ENCODE results near the gene TGM2.
A peak's percentile ranks its signal among the peaks of the same experiment; 100 is the strongest.

TGM2 gene

DNA sequence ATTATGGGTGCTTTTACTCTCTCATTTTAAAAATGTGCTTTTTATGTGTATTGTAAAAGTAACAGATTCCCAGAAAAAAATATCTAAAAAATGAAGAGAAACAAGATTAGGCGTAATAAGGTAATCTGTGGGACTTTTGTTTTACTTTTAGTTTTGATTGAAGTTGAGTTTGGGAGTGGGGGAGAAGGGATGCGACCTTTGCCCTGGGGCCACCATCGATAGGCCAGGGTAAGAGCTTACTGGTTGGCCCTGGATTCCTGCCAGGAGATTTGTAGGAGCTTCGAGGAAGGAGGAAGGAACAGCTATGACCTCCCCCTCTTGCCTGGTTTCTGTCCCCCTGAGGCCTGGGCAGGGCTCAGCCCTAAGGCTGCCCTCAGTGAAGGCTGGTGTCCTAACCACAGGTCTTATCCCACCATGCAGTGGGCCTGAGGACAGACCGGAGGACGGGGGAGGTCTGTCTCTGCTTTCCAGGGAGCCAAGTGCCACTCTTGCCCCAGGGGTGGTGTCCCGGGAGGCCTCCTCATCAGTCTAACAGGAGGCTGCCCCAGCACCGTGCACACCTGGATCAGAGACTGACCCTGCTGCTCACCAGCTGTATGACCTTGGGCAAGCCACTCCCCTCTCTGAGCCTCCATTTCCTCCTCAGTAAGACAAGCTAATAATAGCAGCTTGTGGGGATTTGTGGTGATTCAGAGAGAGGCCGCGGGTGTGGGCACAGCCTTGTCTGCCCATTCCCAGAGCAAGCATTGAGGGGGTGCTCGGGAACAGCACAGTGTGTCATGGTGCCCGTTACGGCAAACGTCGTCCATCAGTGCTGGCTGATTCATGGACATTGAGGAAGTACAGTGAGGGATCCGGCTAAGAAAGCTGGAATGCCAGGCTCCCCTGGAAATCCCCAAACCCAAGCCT lies 21.2 kb downstream of the TGM2 start:
- DNase-seq = peak; percentile 20

DNA sequence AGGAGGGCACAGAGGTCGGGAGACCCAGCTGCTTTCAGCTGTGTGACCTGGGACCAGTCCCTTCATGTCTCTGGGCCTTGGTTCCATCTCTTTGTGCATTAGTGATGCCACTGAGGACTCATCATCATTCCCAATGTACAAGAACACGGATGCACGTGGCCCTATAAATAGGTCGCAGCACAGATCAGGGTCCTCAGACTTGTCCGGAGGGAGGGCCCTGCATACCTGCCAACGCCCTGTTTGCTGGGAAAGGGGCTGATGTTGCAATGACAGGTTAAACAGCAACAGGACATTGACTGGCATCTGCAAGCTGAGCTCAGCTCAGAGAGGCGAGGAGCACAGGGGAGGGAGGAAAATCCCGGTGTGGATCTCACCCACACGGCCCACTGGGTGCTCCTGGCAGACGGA lies 21.8 kb downstream of the TGM2 start:
- no peak for DNase-seq

DNA sequence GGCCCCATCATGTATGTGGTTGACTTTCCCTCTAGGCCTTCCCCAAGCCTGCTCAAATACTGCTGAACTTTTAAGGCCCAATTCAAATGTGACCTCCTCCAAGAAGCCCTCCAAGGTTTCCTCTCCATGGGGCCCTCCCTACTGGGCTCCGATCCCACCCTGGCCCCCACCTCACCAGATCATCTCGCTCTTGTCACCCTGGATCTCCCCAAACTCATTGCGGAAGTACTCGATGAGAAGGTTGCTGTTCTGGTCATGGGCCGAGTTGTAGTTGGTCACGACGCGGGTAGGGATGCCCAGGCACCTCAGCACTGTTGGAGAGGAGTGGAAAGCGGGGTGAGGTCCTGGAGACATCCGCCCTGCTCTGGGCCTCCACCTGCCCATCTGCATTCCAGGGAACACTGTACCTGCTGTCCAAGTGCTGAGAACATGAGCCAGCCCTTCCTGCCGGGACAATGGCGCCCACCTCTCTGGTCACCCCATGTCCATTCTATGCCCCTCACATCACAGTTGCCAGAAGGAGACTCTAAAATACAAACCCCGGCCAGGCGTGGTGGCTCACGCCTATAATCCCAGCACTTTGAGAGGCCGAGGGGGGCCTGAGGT lies 23.1 kb downstream of the TGM2 start:
- DNase-seq = no peak

DNA sequence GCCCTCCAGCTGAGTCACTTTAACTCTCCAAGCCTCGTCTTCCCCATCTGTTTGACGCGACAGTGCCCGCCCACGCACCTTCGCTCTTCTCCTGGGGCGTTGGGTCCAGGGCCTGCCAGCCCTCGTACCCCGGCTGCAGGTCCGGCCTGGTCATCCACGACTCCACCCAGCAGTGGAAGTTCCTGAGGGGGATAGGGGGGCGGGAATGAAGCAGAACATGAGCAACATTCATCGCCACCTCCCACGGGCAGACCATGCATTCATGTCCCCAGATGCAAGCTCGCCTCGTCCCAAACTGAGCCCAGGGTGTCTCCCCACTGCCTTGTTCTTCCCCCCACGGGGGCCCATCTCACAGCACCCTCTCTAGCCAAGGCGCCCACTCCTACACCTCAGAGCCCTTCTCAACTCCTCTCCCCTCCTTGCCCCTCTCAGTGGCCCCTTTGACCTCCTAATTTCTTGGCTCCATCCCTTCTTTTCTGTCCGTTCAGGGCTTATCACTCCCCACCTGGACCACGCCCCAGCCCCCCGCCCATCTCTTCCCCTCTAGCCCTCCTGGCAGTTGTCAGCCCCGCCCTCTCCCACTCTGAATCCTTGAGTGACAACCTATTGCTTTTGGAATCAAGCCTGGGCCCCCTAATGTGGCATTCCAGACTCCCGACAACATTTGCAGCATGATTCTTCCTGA lies 23.7 kb downstream of the TGM2 start:
- DNase-seq = no peak

DNA sequence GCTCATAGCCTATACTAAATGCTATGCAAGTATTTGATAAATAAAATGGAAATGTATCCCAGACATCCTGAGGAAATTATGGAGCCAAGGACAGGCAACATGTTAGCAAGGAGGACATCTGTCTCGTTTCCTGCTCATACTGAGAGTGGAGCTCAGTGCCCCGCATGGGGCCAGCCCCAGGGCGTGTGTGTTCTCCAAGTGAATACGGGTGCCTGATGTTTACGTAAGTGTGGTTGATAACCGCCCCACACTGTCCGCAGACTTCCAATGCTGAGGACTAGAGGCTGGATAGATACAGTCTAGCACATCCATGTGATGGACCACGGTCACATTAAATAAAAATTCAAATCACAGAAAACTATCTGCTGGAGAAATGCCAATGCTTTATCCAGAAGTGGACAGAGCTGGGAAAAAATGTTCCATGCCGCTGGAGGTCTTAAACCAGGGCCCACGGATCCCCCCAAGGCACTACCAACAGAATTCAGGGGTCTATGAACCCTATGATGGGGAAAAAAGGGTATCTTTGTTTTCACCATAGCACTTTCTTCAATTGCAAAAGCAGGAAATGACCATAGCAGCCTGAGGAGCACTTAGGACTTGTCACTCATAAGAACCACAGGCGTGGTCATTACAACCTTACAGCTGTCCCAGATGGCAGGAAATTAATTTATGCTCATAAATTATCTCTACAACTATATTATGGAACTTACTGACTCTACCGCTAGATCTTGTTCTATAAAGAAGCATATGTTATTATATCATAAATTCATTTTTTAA lies 24.9 kb downstream of the TGM2 start:
- no peak for DNase-seq

DNA sequence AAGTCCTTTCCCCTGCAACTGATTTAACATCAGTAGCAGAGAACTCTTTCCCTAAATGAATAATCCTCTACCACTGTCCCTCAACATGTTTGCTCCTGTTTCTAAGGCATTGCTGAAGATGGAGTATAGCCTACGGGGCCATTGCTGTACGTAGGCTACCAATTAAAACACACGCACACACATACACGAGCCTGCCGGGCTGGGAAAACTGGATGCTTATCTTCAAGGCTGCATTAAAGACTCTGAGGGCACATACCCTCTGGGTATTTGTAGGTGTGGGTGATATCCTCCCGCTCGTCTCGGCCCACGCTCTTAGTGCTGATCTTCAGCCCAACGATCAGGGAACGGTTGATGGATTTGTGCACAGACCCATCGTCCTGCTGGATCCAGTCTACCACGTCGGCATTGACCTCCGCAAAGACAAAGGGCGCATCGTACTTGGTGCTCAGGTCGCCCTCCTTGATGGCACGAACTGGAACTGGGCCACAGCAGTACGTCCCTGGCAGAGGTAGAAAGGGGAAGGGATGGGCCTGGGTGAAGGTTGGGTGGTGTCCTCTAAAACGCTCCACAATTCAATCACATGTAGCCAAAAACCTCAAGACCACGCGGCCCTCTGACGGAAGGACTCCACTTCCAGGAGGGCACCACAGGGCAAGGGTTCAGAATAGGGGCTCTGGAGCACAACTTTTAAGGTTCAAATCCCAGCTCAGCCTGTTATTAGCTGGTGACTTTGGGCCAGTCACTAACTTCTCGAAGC lies 25.7 kb downstream of the TGM2 start:
- no peak for DNase-seq

DNA sequence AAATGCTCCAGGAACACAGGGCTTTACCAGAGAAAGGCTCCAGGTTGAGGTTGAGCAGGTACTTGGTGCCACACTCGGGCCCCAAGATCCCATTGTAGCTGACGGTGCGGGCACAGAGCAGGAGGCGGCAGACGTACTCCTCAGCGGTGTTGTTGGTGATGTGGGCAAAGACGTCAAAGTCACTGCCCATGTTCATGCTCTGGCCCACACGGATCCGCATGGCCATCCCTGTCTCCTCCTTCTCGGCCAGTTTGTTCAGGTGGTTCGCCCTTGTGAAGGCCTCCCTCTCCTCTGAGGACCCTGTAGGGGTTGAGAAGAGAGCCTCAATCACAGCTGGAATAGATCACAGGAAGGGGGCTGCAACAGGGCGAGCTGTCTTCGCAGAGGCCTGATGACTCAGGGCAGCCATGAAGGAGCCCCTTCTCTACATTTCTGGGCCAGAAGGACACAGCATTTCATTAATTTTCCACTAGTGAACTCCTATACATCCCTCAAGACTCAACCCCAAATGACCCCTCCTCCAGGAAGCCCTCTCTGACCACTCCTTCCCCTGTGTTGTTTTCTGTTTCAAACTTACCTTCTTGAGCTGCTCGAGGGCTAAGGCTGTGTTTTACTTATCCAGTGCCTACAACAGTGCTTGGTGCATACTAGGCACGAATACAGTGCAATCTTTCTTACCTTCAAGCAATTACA lies 26.8 kb downstream of the TGM2 start:
- no peak for DNase-seq

DNA sequence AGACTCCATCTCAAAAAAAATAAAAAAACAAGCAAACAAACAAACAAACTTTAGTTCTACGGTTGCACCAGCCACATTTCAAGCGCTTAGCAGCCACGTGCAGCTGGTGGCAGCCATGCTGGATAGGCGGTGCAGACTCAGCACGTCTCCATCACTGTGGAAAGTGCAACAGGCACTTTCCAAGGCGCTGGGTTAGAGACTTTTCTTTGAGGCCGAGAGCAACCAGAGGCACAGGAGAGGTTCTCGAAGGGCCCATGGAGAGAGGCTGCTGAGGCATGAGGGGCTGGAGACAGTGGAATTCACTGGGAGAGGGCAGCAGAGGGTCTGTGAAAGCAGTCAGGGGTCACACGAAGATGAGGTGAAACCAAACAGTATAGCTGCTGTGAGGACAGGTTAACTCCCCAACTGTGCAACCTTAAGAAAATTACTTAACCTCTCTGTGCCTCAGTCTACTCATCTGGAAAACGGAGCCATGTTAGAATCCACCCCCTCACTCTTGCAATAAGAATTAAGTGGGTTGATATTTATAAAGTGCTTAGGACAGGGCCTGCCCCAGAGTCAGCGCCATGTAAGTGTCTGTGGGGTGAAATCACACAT lies 27.5 kb downstream of the TGM2 start:
- DNase-seq = no peak

DNA sequence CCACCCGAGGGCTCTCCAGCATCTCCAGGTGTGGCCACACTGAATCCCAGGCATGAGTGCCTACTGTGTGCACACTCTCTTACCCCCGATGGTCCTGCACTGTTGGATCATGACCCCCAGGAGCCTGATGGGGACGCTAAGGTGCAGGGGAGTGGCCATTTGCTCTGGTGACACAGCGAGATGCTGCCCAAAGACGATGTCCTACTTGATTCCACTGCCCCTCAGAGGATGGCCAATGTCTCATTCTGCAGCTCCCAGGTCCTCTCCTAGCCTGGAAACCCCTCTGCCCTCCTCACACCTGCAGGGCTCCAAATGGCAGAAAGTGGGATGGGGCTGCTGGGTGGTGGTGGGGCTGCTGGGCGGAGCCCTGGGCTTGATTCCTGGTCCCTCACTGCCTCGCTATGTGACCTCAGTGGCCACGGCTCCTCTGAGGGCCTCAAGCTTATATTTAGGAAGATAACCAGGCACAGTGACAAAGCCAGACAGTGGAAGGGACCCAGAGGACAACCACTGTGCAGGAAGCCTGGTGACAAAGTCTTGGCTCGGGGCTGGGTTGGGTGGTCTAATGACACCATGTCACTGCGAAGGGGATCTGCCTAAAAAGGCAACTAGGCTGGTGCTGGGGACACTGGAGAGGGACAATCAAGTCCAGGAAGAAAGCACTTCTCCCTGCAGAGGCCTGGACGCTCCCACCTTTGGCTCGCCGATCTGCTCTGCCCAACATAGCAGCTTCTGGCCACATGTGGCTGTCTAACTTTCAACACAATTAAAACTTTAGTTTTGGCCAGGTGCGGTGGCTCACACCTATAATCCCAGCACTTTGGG lies 28.4 kb downstream of the TGM2 start:
- no peak for DNase-seq

DNA sequence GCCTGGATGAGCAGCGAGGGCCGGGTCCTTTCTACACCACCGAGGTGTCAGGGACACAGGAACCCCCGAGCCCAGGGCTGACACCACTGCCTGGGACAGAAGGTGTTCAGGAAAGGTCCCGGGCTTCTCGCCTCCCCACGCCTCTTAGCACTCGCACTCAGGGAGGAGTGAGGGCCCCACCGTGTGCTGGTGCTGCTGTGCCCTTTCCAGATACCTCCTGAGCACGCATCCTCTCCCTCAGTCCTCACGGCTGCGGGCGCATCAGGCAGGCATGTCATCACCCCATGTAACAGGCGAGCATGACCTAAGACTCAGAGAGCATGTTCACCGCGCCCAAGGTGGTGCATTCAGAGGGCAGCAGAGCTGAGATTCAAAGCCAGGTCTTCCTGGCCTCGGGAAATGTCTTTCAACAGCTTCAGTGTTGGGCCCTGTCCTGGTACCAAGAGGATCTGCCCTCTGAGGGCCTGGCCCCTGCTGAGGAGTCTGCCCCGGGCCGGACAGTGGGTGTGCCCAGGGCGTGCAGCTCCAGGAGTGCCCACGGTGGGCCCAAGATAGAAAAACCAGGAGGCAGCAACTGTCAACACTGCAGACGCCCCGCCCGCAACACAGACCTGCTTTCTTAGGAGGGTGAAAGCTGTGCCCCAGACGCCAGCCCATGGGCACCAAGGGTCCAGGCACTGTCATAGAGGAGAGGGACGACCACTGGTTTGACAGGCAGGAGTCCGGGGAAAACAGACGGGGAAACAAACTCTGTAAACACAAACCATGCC lies 29.2 kb downstream of the TGM2 start:
- no peak for DNase-seq

DNA sequence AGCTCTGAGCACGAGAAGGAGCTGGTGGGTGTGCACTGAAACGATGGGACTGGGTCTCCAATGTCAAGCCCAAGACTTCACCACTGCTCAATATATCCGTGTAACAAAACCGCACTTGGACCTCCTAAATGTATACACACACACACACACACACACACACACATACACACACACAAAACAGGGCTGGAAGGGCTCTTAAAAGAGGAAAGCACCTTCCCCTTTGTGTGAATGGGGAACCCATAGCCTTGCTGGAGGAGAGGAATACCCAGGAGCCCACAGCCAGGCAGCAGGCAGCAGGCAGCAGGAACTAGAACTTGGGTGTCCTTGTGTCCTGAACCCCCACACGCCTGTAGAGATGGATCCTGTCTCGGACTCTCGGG lies 29.8 kb downstream of the TGM2 start:
- no peak for DNase-seq

DNA sequence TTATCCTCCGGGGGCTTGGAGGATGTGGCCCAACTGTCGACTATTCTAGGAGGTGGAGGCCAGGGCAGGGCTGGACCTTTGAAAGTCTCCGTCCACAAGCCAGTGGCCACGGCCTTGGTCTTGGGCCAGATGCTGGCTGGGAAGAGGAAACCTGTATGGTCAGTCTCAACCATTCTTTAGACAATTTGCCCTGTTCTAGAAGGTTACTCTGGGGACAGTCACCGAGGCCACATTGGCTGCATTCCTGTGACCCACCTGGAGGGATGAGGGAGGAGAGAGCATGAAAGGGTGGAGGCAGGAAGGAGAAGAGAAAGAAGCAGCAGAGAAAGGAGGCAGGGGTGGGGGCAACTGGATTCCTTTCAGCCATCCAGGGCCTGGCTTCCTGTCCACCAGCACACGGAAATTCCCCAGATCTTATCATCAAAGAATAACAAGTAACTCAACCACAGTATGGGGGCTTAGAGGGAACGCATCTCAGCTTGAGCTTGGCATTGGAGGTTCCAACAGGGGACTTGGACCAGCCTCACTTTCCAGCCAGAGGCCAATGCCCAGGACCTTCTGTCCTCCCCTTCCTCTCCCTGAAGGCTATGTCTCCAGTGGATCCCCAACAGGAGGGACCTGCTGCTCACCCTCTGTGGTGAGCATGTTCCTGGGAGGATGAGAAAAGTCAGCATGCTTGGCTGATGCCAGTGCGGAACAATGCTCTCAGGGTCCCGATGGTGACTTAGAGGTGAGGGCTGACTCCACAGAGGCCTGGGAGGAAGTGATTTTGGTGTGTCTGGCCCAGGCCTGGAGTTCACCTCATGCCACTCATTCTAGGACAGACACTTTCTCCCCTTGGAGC lies 30.4 kb downstream of the TGM2 start:
- no peak for DNase-seq

DNA sequence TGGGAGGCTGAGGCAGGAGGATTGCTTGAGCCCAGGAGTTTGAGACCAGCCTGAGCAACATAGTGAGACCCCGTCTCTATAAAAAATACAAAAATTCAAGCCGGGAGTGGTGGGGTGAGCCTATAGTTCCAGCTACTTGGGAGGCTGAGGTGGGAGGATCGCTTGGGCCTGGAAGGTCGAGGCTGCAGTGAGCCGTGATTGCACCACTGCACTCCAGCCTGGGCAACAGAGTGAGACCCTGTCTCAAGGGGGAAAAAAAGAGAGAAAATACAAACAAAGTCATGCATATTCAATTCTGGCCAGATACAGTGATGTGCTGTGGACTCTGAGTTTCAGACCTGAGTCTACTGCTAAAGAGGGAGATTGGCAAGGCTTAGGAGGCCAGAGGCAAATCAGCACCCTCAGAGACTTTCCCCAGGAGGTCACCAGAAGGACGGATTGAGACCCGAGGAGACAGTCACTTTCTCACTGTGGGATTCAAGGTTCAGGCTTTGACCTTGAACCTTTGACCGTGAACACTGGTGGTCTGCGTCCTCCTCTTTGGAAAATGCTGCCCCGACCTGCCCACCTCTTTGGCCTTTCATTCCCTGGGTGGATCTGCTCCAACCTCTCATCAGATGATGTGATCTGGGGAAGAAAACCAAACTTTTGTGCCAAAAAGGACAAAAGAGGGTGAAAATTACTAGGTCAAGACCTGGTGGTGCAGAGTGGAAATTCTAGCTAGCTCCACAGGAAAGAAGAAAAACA lies 31.2 kb downstream of the TGM2 start:
- DNase-seq = no peak

DNA sequence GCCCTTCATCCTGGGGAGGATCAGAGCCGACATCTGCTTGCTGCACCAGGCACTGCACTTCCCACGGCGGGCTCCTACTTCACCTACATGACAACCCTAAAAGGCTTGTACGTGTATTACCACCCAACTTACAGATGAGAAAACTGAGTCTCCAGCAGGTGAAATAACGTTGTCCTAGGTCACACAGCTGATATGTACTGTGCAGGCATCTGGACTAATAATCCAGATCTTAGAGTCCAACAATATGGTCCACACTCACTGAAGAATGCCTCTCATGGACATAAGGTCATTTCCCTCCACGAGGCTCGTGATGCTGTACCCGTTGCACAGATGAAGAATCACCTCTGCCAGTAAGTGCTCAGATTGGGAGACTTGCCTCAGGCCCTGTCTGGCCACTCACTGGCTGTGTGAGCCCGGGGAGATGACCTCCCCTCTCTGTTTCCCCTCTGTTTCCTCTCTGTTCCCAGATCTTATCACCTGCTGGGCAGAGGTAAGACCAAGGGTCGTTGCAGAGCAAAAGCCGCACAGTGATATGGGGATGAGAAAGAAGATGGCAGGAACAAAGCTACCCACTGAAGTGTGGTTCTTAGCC lies 32.1 kb downstream of the TGM2 start:
- DNase-seq = no peak

DNA sequence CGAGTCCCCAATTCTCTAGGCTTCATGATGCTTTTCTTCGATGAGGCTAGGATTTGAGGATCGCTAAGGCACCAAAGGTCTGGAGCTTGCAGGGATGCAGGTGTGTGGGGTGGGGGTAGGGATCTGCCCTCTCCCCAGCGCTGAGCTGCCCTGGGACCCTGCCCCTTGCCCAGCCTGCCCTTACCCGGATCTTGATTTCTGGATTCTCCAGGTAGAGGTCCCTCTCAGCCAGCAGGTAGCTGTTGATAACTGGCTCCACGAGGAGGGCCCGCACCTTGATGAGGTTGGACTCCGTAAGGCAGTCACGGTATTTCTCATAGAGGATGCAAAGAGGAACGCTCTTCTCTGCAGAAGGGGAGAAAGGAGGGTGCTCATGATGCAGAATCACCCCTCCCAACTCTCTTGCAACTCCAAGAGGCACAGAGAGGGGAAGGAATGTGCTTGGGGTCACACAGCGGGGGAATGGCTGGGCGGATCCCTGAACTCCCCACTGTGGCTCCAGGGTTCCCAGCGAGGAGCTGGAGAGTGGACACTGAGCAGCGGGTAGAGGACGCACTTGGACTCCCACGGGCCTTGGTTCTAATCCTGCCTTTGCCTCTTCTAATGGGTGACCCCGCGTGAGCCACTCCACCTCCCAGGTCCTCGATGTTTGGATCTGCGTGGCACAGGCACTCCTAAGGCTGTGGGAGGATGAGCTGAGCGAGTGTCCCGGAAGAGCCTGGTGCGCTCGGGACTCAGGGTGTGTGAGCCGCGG lies 32.7 kb downstream of the TGM2 start:
- no peak for DNase-seq

DNA sequence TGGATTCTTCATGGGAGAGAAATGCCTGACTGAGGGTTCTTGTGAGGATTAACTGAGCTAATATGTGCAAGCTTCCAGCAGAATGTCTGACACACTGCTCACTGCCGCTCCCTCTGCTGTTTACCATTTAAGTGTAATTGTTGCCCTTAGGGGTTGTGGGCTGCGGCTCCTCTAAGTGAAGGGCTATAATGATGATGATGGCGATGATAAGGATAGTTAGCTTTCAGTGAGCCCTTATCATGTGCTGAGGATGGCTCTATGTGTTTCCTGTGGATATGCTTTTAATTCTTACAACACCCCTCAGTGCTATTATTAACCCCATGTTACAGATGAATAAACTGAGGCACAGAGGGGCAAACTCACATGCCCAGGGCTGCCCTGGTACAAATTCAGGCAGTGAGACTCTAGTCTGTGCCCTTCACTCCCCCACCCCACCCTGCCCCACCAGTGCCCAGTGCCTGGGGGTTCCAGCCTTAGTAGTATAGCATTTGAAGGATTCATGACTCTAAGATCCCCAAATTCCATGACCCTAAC lies 33.4 kb downstream of the TGM2 start:
- no peak for DNase-seq
